ENCODE results near the gene TMEM119.

- no peak for TF ChIP-seq CTCF (IDR thresholded peaks at IDR 0.05; ENCODE audit: control extremely low read depth in 1 of 3, insufficient read depth in 1 of 3, low read depth in 1 of 3, low read length in 3 of 3)
- TF ChIP-seq POLR2A (IDR thresholded peaks at IDR 0.05; ENCODE audit: control extremely low read depth in 1 of 2, low read depth in 2 of 2, low read length in 2 of 2), result no peak
Observed at GRCh38 chr12:108599541-108599940, 1.7 kb upstream of the TMEM119 start.
